OCI-LY3 (cell line): ENCODE measurements around the gene MGST3.

Experiments
- CTCF ChIP-seq: fragments of 200-600, 300-600 bp; sonication (generic); IDR thresholded peaks from 2 replicates; pipeline ENCODE4 v1.5.1; 2014; ENCODE audit warnings: antibody characterized with exemption, low read length, low read depth
- EZH2phosphoT487 ChIP-seq: fragments of 200-600 bp; shearing (Covaris generic); IDR thresholded peaks from 2 replicates; pipeline ENCODE4 v1.6.1; 2018; ENCODE audit warnings: antibody characterized with exemption, mixed run types, low read depth

GRCh38 chr1:165595246-165595938 is 35.6 kb upstream of the MGST3 start:
- TF ChIP-seq CTCF (no peak), EZH2phosphoT487 (no peak)
